IMR-90 (cell line): ENCODE data around the gene RPS2. TPM values are rescaled to one million over a fixed set of nuclear protein-coding genes. Genes with fewer than 3 reads are reported as not detected.

Source experiments
- ATAC-seq: fragments of 200-7000 bp; cut with Tn5 transposase; 2 replicates; pipeline ENCODE4 v1.9.1; 2020; ENCODE audit warnings: low read depth, mild to moderate bottlenecking, moderate library complexity
- BruUV-seq: library from RNA; stranded (reverse); fragments of 400-500 nt; replicated peaks from 2 replicates; lab custom pipeline; 2021; lab: Mats Ljungman, UMichigan
- CTCF ChIA-PET: fragments of 300-600 bp; formaldehyde crosslinking; extraction: SDS; loops from one replicate; lab custom pipeline; 2021; ENCODE audit warnings: antibody characterized with exemption; lab: Yijun Ruan, JAX
- POLR2A ChIA-PET: fragments of 300-600 bp; sonication (Branson Sonifier 250); formaldehyde crosslinking; loops from one replicate; lab custom pipeline; 2022; ENCODE audit warnings: antibody characterized with exemption; ENCODE audit not compliant: unreplicated experiment; lab: Charles Lee
- DNase-seq: peaks from one replicate; pipeline ENCODE4 v3.0.0; 2013
- H2AFZ ChIP-seq: replicated peaks from 2 replicates; pipeline ENCODE3; 2013; ENCODE audit warnings: low read length, mild to moderate bottlenecking; ENCODE audit not compliant: poor library complexity
- H2AK5ac ChIP-seq: 2 replicates; pipeline ENCODE4 v1.6.1; 2013; ENCODE audit warnings: low read depth, low read length, inconsistent platforms
- H2AK9ac ChIP-seq: replicated peaks from 2 replicates; pipeline ENCODE3; 2013; ENCODE audit warnings: mild to moderate bottlenecking, low read depth, low read length, moderate library complexity; ENCODE audit not compliant: poor library complexity
- H2BK120ac ChIP-seq: 2 replicates; pipeline ENCODE4 v1.6.1; 2013; ENCODE audit warnings: low read depth, low read length, inconsistent platforms
- H2BK15ac ChIP-seq: 3 replicates; pipeline ENCODE4 v1.6.1; 2013; ENCODE audit warnings: low read depth, low read length, inconsistent platforms
- H2BK20ac ChIP-seq: 2 replicates; pipeline ENCODE4 v1.6.1; 2013; ENCODE audit warnings: low read depth, mild to moderate bottlenecking, inconsistent platforms, low read length, moderate library complexity
- H2BK5ac ChIP-seq: 2 replicates; pipeline ENCODE4 v1.6.1; 2013; ENCODE audit warnings: mild to moderate bottlenecking, low read depth, low read length, inconsistent platforms; ENCODE audit not compliant: poor library complexity, severe bottlenecking
- H3K14ac ChIP-seq: replicated peaks from 2 replicates; pipeline ENCODE4 v1.6.1; 2013; ENCODE audit warnings: low read depth, low read length, inconsistent platforms
- H3K18ac ChIP-seq: 2 replicates; pipeline ENCODE4 v1.6.1; 2013; ENCODE audit warnings: low read depth, low read length, control low read depth
- H3K23ac ChIP-seq: 2 replicates; pipeline ENCODE4 v1.6.1; 2013; ENCODE audit warnings: low read depth, low read length, inconsistent platforms
- H3K27ac ChIP-seq: 2 replicates; pipeline ENCODE4 v1.5.1; 2013; ENCODE audit warnings: mild to moderate bottlenecking, control low read depth, low read length; ENCODE audit not compliant: insufficient read depth
- H3K27me3 ChIP-seq: 2 replicates; pipeline ENCODE4 v1.6.1; 2013; ENCODE audit warnings: low read length; ENCODE audit not compliant: control insufficient read depth, insufficient read depth
- H3K36me3 ChIP-seq: 2 replicates; pipeline ENCODE4 v1.6.1; 2013; ENCODE audit warnings: low read length, mixed read lengths; ENCODE audit not compliant: control insufficient read depth, insufficient read depth
- H3K4ac ChIP-seq: 2 replicates; pipeline ENCODE4 v1.6.1; 2013; ENCODE audit warnings: low read depth, low read length, inconsistent platforms
- H3K4me1 ChIP-seq: 2 replicates; pipeline ENCODE4 v1.6.1; 2013; ENCODE audit warnings: low read length, mixed read lengths; ENCODE audit not compliant: control insufficient read depth, insufficient read depth
- H3K4me2 ChIP-seq: 2 replicates; pipeline ENCODE4 v1.6.1; 2013; ENCODE audit warnings: low read depth, mild to moderate bottlenecking, control low read depth, low read length, moderate library complexity
- H3K4me3 ChIP-seq: 2 replicates; pipeline ENCODE4 v1.5.1; 2013; ENCODE audit warnings: low read depth, mild to moderate bottlenecking, control low read depth, low read length, moderate library complexity; ENCODE audit not compliant: insufficient read depth
- H3K56ac ChIP-seq: 2 replicates; pipeline ENCODE4 v1.6.1; 2013; ENCODE audit warnings: low read length, inconsistent platforms; ENCODE audit not compliant: insufficient read depth; ENCODE audit errors: extremely low read depth
- H3K79me1 ChIP-seq, 2 experiments: 2 replicates each; pipeline ENCODE4 v1.6.1; 2013; ENCODE audit warnings: low read length in 2 of 2, inconsistent platforms in 1 of 2, low read depth in 1 of 2
- H3K9ac ChIP-seq: 2 replicates; pipeline ENCODE4 v1.6.1; 2013; ENCODE audit warnings: low read depth, low read length, control low read depth
- H3K9me1 ChIP-seq: 2 replicates; pipeline ENCODE4 v1.6.1; 2013; ENCODE audit warnings: low read length, inconsistent platforms; ENCODE audit not compliant: insufficient read depth
- H3K9me3 ChIP-seq: 2 replicates; pipeline ENCODE4 v1.6.1; 2013; ENCODE audit warnings: low read length; ENCODE audit not compliant: control insufficient read depth, insufficient read depth
- H4K20me1 ChIP-seq: 2 replicates; pipeline ENCODE4 v1.6.1; 2013; ENCODE audit warnings: low read length, inconsistent platforms; ENCODE audit not compliant: insufficient read depth
- H4K5ac ChIP-seq: 2 replicates; pipeline ENCODE4 v1.6.1; 2013; ENCODE audit warnings: mild to moderate bottlenecking, low read depth, low read length, control low read depth
- H4K8ac ChIP-seq, 2 experiments: 2 replicates each; pipeline ENCODE4 v1.6.1; 2013; ENCODE audit warnings: low read depth in 2 of 2, low read length in 2 of 2, control low read depth in 1 of 2, inconsistent platforms in 1 of 2
- H4K91ac ChIP-seq: 2 replicates; pipeline ENCODE4 v1.6.1; 2013; ENCODE audit warnings: low read depth, low read length, inconsistent platforms; ENCODE audit not compliant: insufficient read depth
- MAFK ChIP-seq: IDR thresholded peaks from 2 replicates; pipeline ENCODE4 v1.6.1; 2012; ENCODE audit warnings: low read depth, low read length, improper control_type of control experiment
- MAZ ChIP-seq: IDR thresholded peaks from 2 replicates; pipeline ENCODE4 v1.6.1; 2012; ENCODE audit warnings: low read depth, mild to moderate bottlenecking, low read length, improper control_type of control experiment, moderate library complexity, borderline replicate concordance
- NFE2L2 ChIP-seq: fragments of 150-350 bp; IDR thresholded peaks from 2 replicates; pipeline ENCODE4 v1.6.1; 2016; ENCODE audit warnings: low read depth, mild to moderate bottlenecking, low read length
- RFX5 ChIP-seq: IDR thresholded peaks from 2 replicates; pipeline ENCODE4 v1.8.0; 2012; ENCODE audit warnings: low read depth, mild to moderate bottlenecking, low read length, moderate library complexity
- SMC3 ChIP-seq: fragments of 150-350 bp; IDR thresholded peaks from 2 replicates; pipeline ENCODE4 v1.6.1; 2016; ENCODE audit warnings: low read depth, mild to moderate bottlenecking, antibody characterized with exemption, low read length, moderate library complexity
- WGBS, 2 experiments: methylation state at CpG; one replicate each; pipeline versions ENCODE4 v1.1.5 to v1.1.7; 2013; ENCODE audit warnings: missing lambda C conversion rate in 2 of 2; ENCODE audit not compliant: insufficient read length in 1 of 2; ENCODE audit errors: extremely low coverage in 2 of 2; 5-methylcytosine and 5-hydroxymethylcytosine counted together
- dilution Hi-C: fragments of 300-500 bp; cut with HindIII; formaldehyde crosslinking; loops from one replicate; pipeline ENCODE4 v1.14.3; 2018; ENCODE audit warnings: low sequenced_read_pairs; ENCODE audit not compliant: unreplicated experiment
- in situ Hi-C: fragments of 300-500 bp; cut with MboI; formaldehyde crosslinking; loops from 3 replicates; pipeline ENCODE4 v1.14.3; 2019; ENCODE audit warnings: low sequenced_read_pairs, inconsistent platforms, mixed read lengths
- intact Hi-C: fragments of 100-400 bp; cut with micrococcal nuclease; formaldehyde crosslinking; loops from 2 replicates; pipeline ENCODE4 v1.10.0; 2022
- polyA plus RNA-seq, 3 experiments: library from polyadenylated mRNA; depleted of rRNA; stranded (reverse); fragments of >200 nt; gene quantifications; 2 replicates each; pipeline ENCODE4 v1.2.3, GENCODE V29; 2012; ENCODE audit warnings: low replicate concordance in 1 of 3
- total RNA-seq: library from RNA; depleted of rRNA; stranded (reverse); fragments of >200 nt; gene quantifications from 2 replicates; pipeline ENCODE4 v1.2.3, GENCODE V29; 2012
- TF ChIP-seq, protein P1 (sequence below): fragments of 150-350 bp; IDR thresholded peaks from 2 replicates; pipeline ENCODE4 v1.6.1; 2017; ENCODE audit warnings: mild to moderate bottlenecking, antibody characterized with exemption, low read length, low read depth

RPS2 gene
- total and polyA plus RNA-seq, 2 of the 4 experiments (the other 2 are of a cell fraction) = 2,703 to 6,941 TPM

DNA sequence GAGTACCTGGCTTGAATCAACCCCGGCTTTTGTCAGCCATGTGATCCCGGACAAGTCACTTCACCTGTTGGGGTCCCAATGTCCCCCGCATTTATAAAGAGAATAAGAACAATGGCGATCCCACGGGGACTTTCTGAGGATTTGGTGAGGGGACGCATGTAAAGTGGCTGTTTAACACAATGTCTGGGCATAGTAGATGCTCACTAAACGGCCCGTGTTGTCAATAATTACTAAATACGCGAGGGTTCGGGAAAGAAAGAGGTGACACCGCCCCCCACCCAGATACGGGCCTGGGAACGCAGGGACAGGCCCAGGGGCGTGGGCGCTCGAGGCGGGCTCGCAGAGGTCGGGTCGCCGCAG, 26.9 kb upstream of the RPS2 start:
- H2BK15ac ChIP-seq = no peak overlapping the region
- ChIA-PET POLR2A (interaction anchor here (0.6 kb wide), 2 partner anchors 85 to 149 kb away, joined by 3 to 11 read pairs; no protein-coding TSS in a partner anchor), CTCF (interaction anchor here (1.1 kb wide), 1 partner anchor 12 kb away, joined by 3 read pairs; no protein-coding TSS in a partner anchor)
- intact Hi-C loops (no loop called here), dilution Hi-C loops (no loop called here), in situ Hi-C loops (no loop called here)
- peaks cover 6% of the 10 kb centered on the region; the same call in 1 of the 2 replicates for H3K36me3 ChIP-seq
- whole genome bisulfite sequencing, 2 experiments = 41% methylated on average over 5 of the region's 22 CpGs; no CpG with 5 or more reads in 1 of the 2 experiments
- peaks cover 17% of the 10 kb centered on the region for H3K27me3 ChIP-seq
- no TSS peak for BruUV-seq
- peak overlapping the region; percentile 62 for H4K5ac ChIP-seq
- no peak overlapping the region for H3K56ac ChIP-seq
- H3K27ac ChIP-seq = no peak overlapping the region
- H4K8ac ChIP-seq = peak overlapping the region in 1 of 2 experiments; percentile 94; a peak in 2 of 4 replicates
- TF ChIP-seq MAZ = 0 out of 2 replicates have a peak, but pooled peaks have one; percentile 3
- no peak for TF ChIP-seq NFE2L2
- TF ChIP-seq MAFK = no peak
- TF ChIP-seq, protein P1, sequence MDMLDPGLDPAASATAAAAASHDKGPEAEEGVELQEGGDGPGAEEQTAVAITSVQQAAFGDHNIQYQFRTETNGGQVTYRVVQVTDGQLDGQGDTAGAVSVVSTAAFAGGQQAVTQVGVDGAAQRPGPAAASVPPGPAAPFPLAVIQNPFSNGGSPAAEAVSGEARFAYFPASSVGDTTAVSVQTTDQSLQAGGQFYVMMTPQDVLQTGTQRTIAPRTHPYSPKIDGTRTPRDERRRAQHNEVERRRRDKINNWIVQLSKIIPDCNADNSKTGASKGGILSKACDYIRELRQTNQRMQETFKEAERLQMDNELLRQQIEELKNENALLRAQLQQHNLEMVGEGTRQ = no peak
- TF ChIP-seq RFX5 = no peak
- no peak for TF ChIP-seq SMC3
- H3K18ac ChIP-seq = no peak overlapping the region
- peaks cover under 1 to 21% of the 10 kb centered on the region in 2 experiments; a peak in 3 of 4 replicates for H3K79me1 ChIP-seq
- peak overlapping the region; percentile 40; the same call in 1 of the 2 replicates for H2BK120ac ChIP-seq
- H3K4me1 ChIP-seq = peaks cover 17% of the 10 kb centered on the region
- H2AFZ ChIP-seq = peak overlapping the region; percentile 96
- no peak for ATAC-seq
- peak overlapping the region; percentile 47 for H3K4me3 ChIP-seq
- H3K4ac ChIP-seq = peak overlapping the region; percentile 47
- H3K14ac ChIP-seq = peak overlapping the region; percentile 57; the same call in 1 of the 2 replicates
- peaks cover 2% of the 10 kb centered on the region; the same call in 1 of the 2 replicates for H3K9me3 ChIP-seq
- no peak overlapping the region for H4K91ac ChIP-seq
- no peaks in the 10 kb centered on the region for H4K20me1 ChIP-seq
- peak overlapping the region; percentile 70 for H3K4me2 ChIP-seq
- no peak overlapping the region; the same call in 1 of the 2 replicates for H3K23ac ChIP-seq
- no peak overlapping the region for H3K9ac ChIP-seq
- H3K9me1 ChIP-seq = peaks cover 22% of the 10 kb centered on the region
- no peak for DNase-seq
- H2AK9ac ChIP-seq = peak overlapping the region; percentile 88
- no peak overlapping the region for H2BK5ac ChIP-seq
- no peak overlapping the region for H2BK20ac ChIP-seq
- H2AK5ac ChIP-seq = 0 out of 2 replicates have a peak overlapping the region, but pooled peaks have one; percentile 19
